Astrocyte of the cerebellum (primary cell): ENCODE results near the gene SLMAP.
A peak's percentile ranks its signal among the peaks of the same experiment; 100 is the strongest.

Experiments
- DNase-seq: peaks from one replicate; pipeline ENCODE4 v3.0.0-alpha.2; 2011; ENCODE audit warnings: low read depth
- H3K4me3 ChIP-seq: 2 replicates; pipeline ENCODE4 v1.5.1; 2011; ENCODE audit warnings: mild to moderate bottlenecking, low read depth, low read length, moderate library complexity
- in situ Hi-C: cut with HindIII; loops from 2 replicates; pipeline ENCODE4 v1.10.0; 2017; ENCODE audit warnings: low sequenced_read_pairs
- TF ChIP-seq, protein P1 (sequence below): IDR thresholded peaks from 2 replicates; pipeline ENCODE4 v1.5.1; 2012; ENCODE audit warnings: low read length, low read depth, moderate library complexity, mild to moderate bottlenecking; ENCODE audit errors: missing control alignments

Gene SLMAP

GRCh38 chr3:57838627-57839026 lies 82.5 kb downstream of the SLMAP start:
- in situ Hi-C loops, result loop anchor here (25.0 kb wide), 1 partner anchor 176 kb away; no protein-coding TSS in a partner anchor
- no peak for DNase-seq
- TF ChIP-seq, protein P1, sequence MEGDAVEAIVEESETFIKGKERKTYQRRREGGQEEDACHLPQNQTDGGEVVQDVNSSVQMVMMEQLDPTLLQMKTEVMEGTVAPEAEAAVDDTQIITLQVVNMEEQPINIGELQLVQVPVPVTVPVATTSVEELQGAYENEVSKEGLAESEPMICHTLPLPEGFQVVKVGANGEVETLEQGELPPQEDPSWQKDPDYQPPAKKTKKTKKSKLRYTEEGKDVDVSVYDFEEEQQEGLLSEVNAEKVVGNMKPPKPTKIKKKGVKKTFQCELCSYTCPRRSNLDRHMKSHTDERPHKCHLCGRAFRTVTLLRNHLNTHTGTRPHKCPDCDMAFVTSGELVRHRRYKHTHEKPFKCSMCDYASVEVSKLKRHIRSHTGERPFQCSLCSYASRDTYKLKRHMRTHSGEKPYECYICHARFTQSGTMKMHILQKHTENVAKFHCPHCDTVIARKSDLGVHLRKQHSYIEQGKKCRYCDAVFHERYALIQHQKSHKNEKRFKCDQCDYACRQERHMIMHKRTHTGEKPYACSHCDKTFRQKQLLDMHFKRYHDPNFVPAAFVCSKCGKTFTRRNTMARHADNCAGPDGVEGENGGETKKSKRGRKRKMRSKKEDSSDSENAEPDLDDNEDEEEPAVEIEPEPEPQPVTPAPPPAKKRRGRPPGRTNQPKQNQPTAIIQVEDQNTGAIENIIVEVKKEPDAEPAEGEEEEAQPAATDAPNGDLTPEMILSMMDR, result no peak
- no peak overlapping the region for H3K4me3 ChIP-seq

DNA sequence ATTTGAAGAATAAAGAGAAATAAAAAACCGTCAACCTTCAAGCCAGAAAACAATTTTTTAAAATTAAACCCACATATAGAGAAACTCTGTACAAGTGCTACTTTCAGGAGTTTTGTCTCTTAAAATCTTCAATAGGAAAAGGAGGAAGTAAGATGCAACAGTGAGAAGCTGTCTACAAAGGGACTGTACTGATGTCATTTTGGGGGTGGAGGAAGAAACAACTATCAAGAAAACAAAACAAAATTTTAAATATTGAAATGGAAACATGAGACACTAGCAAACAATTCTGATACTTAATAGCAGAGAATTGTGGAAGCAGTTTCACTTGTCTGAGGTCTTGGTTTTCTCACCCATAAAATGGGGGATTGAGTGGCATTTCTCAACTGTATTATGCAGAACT lies 84.4 kb downstream of the SLMAP start:
- in situ Hi-C loops, result loop anchor here (25.0 kb wide), 1 partner anchor 178 kb away; no protein-coding TSS in a partner anchor
- H3K4me3 ChIP-seq, result no peak overlapping the region
- DNase-seq, result no peak
- TF ChIP-seq, protein P1, result no peak

DNA sequence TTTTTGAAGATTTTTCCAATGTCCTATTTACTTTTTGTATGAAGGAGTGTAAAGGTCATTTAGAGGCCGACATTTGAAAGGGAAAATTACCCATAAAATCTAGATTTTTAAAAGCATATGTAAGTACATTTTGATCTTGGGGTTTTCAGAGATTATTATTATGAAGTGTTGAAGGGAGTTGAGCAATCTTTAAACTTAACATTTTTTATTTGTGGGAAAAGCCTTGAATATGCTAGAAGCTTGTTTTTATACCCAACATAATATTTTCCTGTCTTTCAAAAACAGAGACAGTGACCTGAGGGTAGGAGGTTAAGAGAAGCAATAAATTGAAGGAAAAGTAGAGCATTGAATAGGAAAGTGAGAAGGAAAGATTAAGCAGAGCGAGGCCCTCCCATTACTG lies 85.7 kb downstream of the SLMAP start:
- DNase-seq, result no peak
- H3K4me3 ChIP-seq, result no peak overlapping the region
- TF ChIP-seq, protein P1, result no peak
- in situ Hi-C loops, result loop anchor here (25.0 kb wide), 1 partner anchor 180 kb away; no protein-coding TSS in a partner anchor

GRCh38 chr3:57848177-57848738 lies 92.1 kb downstream of the SLMAP start:
- TF ChIP-seq, protein P1, result no peak
- DNase-seq, result no peak

DNA sequence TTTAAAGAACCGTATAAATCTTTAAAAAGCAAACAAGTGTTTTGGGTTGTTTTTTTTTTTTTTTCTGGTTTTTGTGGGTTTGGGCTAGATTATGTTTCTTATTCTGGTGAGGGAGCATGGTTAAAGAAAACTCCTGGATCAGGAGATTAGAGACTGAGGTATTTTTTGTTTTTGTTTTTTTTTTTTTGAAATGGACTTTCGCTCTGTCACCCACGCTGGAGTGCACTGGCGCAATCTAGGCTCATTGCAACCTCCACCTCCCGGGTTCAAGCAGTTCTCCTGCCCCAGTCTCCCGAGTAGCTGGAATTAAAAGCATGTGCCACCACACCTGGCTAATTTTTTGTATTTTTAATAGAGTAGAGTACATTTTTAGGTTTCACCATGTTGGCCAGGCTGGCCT lies 95.2 kb downstream of the SLMAP start:
- TF ChIP-seq, protein P1, result no peak
- DNase-seq, result no peak
- in situ Hi-C loops, result no loop called here
- no peak overlapping the region for H3K4me3 ChIP-seq

More at GRCh38 chr3:57848177-57848738, 92.1 kb downstream of the SLMAP start:
- in situ Hi-C loops, result loop anchor here (25.0 kb wide), 1 partner anchor 186 kb away; no protein-coding TSS in a partner anchor
- no peak overlapping the region for H3K4me3 ChIP-seq

DNA sequence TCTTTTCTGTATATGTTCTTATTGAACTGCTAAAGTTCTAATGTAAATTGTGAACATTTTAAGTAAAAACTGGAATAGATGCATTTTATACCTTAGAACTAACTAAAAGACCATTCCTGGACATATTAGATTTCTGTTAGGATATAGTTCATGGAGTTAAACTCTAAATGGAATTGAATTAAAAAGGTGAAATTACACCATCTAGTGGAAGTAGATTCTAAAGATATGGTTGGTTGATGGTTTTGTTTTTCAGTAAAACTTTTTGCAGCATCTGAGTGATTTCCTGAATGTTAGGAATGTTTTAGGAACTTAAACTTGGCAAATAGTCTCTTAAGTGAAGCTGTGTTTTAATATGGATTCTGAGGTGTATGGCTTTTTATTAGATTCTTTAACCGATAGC lies 96.8 kb downstream of the SLMAP start:
- TF ChIP-seq, protein P1, result no peak
- H3K4me3 ChIP-seq, result no peak overlapping the region
- DNase-seq, result peak; percentile 19
- in situ Hi-C loops, result no loop called here
